HG03460 (cell line): ENCODE data around the gene FAM222A.

Experiments used
- ATAC-seq: cut with Tn5 transposase; IDR thresholded peaks from one replicate; pipeline ENCODE4 v1.9.1; 2021; ENCODE audit not compliant: unreplicated experiment

FAM222A gene

GRCh38 chr12:109795023-109795422 is 81.4 kb downstream of the FAM222A start:
- ATAC-seq: no peak

GRCh38 chr12:109796057-109796456 is 82.4 kb downstream of the FAM222A start:
- ATAC-seq: no peak

- no peak for ATAC-seq
Observed at GRCh38 chr12:109797905-109798669, 84.5 kb downstream of the FAM222A start.

- no peak for ATAC-seq
Observed at GRCh38 chr12:109798691-109799090, 85.1 kb downstream of the FAM222A start.

- no peak for ATAC-seq
Observed at GRCh38 chr12:109800536-109800935, 86.9 kb downstream of the FAM222A start.

GRCh38 chr12:109802828-109803227 is 89.2 kb downstream of the FAM222A start:
- no peak for ATAC-seq

GRCh38 chr12:109803678-109804077 is 90.1 kb downstream of the FAM222A start:
- ATAC-seq: no peak

- ATAC-seq: no peak
Observed at GRCh38 chr12:109804820-109805761, 91.5 kb downstream of the FAM222A start.

- no peak for ATAC-seq
Observed at GRCh38 chr12:109807954-109808643, 94.5 kb downstream of the FAM222A start.

- no peak for ATAC-seq
Observed at GRCh38 chr12:109808876-109809646, 95.4 kb downstream of the FAM222A start.

- ATAC-seq: no peak
Observed at GRCh38 chr12:109810954-109811623, 97.5 kb downstream of the FAM222A start.

GRCh38 chr12:109811624-109811995 is 98.0 kb downstream of the FAM222A start:
- ATAC-seq: no peak

- ATAC-seq: no peak
Observed at GRCh38 chr12:109813810-109814416, 100.3 kb downstream of the FAM222A start.

- ATAC-seq: no peak
Observed at GRCh38 chr12:109814600-109815150, 101.0 kb downstream of the FAM222A start.

GRCh38 chr12:109815225-109815624 is 101.6 kb downstream of the FAM222A start:
- ATAC-seq: no peak

- no peak for ATAC-seq
Observed at GRCh38 chr12:109815757-109816617, 102.4 kb downstream of the FAM222A start.

GRCh38 chr12:109816870-109817269 is 103.2 kb downstream of the FAM222A start:
- no peak for ATAC-seq

- ATAC-seq: no peak
Observed at GRCh38 chr12:109817627-109818231, 104.1 kb downstream of the FAM222A start.
